HG02763 (cell line): ENCODE results near the gene SNRNP48.

ENCODE experiments used
- ATAC-seq: cut with Tn5 transposase; IDR thresholded peaks from one replicate; pipeline ENCODE4 v1.9.1; 2021; ENCODE audit warnings: mild to moderate bottlenecking, moderate library complexity; ENCODE audit not compliant: unreplicated experiment

Gene SNRNP48

DNA sequence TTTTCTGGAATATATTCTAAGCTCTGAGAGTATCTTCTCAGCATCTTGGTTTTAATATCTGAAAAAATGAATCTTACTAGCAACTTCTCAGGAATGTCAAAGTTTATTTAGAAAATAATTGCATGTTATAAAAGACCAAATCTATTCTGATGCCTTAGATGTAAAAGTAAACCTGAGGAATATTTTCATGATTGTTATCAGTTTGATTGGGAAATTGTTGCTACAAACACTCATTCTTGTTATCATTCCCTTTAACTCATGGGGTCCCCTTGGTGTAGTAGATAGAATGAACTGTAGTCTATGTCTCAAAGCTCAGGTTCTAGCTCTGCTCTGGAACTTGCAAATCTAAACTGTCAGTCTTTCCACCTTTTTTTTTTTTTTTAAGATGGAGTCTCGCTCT is 50.0 kb downstream of the SNRNP48 start:
- no peak for ATAC-seq

DNA sequence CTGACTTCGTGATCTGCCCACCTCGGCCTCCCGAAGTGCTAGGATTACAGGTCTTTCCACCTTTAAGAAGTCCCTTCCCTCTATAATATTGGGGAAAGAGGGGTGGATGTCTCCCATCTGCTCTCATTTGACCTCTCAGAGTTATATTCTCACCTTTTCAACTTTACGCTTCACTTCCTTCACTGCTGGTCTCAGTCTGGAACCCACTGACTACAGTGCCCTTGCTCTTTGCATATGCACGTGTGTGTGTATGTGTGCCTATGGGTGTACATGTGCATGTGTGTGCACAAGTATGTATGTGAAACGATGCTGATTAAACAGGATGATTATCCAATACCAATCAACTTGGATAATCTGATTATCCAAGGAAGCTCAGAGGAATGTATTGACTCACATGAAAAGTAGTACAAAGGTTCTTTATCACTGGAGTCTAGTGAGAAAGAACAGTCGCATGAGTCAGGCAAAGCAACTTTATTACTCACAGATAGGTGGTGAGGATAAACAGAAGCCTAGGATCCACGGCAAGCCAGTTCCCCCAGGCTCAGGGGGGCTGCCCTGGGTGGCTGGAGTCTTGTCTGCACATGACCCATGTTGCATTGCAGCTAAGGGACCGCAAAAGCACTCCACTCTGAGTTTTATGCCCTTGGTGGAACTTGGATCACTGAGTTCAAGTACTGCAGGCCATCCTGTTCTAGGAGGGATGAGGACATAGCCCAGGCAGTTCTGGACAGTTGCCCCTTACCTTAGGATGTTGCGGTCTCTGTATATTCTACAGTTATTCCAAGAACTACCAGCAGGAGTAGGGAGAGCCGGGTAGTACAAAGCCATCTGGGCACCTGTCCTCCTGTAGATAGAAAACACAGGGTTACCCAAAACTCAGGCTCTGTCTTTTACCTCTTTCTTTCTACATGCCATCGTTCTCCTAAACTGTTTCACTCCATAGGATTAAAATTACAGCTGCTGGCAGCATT is 50.9 kb downstream of the SNRNP48 start:
- no peak for ATAC-seq

DNA sequence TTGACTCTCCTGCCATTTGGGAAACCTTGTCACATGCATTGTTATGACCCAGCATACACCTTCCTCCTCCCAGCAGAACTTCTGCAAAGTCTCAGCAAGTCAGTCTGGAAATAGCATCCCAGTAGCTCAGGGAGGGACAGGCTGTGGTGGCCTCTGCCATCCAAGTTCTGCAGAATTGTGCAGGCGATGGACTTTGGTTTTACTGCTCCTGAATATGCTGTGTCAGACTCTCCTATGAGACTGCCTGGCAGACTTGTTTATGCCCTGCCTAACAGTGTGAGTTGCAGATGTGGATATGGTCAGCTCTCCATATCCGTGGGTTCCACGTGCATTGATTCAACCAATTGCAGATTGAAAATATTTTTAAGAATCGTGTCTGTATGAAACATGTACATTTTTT is 52.8 kb downstream of the SNRNP48 start:
- ATAC-seq: no peak

DNA sequence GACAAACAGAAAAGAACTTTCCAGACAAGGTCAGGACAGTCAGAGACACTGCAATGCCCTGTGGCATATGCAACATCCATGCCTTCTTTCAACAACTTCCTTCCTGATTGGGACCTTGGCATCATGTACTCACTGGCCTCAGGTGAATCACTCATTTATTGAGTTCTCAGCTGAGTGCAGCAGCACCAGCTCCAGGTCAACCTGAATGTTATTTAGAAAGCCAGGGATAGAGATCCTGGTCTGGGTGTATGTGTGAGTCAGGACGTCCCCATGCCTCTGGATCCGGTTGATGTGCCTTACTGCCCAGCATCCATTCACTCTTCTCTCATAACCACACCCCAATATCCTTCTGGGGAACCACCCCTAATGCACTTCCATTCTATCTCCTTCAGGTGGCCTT is 54.4 kb downstream of the SNRNP48 start:
- ATAC-seq: no peak

DNA sequence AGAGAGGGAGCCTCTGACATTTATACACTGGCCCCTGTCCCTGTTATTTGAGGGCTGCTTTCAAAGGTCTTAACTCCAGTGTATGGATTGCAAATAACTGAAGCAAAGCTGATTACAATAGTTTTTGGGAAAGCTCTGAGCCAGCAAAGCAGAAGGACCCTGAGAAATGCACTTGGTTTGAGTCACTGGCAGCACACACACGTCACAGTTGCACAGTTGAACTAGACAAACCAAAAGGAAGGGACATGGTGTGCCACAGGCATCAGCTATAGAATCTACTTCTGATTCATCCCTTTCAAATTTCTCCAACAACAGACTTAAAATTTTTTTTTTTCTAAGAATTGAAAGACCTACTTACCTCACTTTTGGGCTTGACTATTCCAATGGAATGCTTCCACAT is 56.4 kb downstream of the SNRNP48 start:
- no peak for ATAC-seq

DNA sequence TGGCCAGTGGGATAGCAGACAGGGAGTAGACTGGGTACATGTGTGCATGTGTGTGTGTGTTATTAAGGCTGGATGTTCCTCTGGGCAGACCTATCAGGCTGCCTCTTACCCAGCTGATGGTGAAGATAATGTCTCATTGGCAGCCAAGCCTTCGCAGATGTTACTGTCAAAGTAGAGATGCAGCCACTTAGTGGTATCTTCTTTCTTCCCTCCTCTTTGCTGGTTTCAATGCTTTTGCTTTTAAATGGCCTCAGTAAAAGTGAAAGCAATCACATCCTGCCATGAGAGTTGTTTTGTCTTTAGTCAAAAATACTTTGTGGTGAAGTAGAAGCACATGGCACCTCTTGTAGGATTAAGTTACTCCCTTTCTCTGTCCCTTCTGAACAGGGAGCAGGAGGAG is 57.5 kb downstream of the SNRNP48 start:
- no peak for ATAC-seq

DNA sequence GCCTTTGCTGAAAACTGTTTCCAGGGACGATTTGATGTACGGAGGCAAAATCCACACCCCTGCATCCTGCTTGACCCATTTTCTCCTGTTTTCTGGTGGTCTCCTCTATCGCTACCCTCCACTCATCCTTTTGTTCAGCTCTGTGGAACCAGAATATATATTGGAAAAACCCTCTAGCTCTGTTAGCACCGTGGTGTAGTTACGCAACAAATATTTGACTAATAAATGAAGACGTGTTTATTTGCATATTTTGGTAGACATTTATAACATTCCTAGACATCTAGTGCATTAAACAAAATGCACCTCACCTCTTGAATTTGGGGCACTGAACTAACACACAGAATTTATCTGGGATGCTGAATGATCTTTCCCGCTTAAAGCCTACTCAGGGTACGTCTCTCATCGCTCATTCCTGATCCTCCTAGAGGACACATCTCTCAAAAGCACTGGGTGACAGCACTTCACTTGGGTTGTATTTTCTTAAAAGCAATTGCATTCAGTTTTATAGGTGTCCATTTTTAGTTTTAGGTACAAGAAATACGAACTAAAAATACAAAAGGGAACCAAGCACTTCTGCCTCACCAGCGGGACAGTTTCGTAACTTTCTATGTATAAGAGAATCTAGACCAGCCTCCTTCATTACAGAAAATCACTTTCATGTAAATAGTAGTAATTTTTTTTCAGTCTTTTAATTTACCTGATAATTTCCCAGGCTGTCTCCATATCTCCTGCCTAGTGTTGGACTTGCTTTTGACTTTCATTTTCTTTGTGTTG is 59.2 kb downstream of the SNRNP48 start:
- no peak for ATAC-seq

DNA sequence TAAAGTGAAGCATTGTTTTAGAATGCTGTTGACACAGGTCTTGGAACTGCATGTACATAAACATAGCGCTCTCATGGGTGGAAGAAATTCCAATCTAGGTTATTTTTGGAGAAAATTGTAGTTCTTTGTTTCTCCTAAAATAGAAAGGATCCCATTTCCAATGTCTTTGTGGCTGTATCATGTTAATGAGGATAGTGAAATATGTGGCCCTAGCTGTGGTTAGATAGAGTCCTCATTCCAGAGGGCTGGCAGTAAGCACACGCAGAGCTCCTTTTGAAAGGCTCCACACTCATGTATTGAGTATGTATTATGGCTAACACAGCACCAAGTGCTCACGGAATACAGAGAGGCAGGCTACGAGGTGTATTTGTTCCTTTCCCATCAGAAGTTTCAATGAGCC is 60.9 kb downstream of the SNRNP48 start:
- no peak for ATAC-seq

DNA sequence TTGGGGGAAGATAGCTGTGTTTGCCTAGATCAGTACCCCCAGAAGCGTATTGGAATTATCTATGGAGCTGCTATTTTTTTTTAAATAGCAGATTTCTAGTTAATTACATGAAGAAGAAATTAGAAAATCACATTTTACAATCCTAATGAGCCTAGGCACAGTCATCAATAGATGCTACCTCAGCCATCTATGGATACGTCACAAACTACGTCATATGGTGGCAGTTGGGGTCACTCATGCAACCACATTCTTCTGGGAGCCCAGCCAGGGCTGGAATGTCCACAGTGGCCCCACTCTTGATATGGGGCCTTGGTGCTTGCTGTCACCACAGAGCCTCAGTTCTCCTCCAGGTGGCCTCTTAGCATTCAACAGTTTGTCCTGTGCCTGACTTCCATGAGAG is 63.0 kb downstream of the SNRNP48 start:
- no peak for ATAC-seq

DNA sequence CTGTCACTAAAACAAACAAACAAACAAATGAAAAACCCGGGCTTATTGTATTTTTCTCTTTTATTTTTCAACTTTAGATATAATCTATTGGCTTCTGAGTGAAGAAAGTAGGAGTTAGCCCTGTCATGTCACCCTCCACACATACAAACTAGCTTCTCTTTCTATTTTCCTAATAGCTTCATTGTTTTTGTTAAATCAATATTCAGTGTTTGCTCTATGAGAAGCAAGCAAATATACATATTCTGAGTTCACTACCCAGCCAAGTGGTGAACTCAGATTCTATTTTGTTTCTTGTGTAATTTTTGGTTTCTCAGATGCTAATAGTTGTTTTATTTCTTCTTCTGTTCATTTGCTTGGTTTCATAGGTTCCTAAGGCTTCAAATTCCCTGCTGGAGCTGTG is 66.4 kb downstream of the SNRNP48 start:
- no peak for ATAC-seq

DNA sequence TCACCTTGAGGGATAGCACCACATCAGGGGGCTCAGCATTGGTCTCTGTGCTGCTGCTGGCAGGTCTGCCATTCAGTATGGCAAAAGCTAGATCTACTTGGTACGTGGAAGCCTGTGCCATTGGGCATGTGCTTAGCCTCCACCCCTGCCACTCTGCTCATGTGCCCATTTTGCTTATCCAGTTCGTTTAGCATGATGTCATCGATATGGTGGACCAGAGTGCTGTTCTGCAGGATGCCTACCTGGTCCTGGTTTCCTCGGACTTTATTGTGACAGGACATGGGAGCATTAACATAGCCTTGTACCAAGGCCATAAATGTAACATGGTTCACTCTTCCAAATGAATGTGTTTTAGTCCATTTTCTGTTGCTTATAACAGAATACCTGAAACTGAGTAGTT is 68.5 kb downstream of the SNRNP48 start:
- ATAC-seq: no peak

DNA sequence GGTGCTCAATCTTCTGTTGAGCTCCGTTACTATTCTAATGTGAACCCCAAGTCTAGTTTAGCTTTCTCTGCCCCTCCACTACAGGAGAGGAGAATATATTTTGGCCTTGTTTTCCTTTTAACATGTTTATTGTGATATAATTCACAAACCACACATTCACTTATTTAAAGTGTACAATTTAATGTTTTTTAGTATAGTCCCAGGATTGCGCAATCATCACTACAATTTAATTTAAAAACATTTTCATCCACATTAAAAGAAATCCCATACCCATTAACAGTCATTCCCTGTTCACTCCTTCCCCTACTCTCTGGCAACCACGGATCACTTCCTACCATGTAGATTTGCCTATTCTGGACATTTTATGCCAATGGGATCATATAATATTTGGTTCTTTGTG is 71.4 kb downstream of the SNRNP48 start:
- no peak for ATAC-seq
